MM.1S (cell line): ENCODE results near the gene MAGEC1.

ENCODE experiments used
- CTCF ChIP-seq: fragments of 300-600 bp; sonication (generic); IDR thresholded peaks from 2 replicates; pipeline ENCODE4 v1.5.1; 2016; ENCODE audit warnings: antibody characterized with exemption, low read length, mixed read lengths
- EZH2 ChIP-seq: fragments of 300-600 bp; sonication (generic); optimal IDR thresholded peaks from 2 replicates; pipeline ENCODE3; 2017; ENCODE audit warnings: low read depth, mild to moderate bottlenecking, antibody characterized with exemption, low read length, mixed read lengths

- no peak for TF ChIP-seq CTCF
- TF ChIP-seq EZH2 = no peak
Observed at GRCh38 chrX:141902366-141902765, 1.3 kb upstream of the MAGEC1 start.
